ENCODE data around the gene RNF214. TPM values are rescaled to one million over a fixed set of nuclear protein-coding genes. Genes with fewer than 3 reads are reported as not detected.
A peak's percentile ranks its signal among the peaks of the same experiment; 100 is the strongest.

Gene RNF214
- total and polyA plus RNA-seq, 10 of the 15 experiments (the other 5 are each of a cell fraction or from before 2014, with no cell fraction given) = 4.8 to 16.8 (median 10.5) TPM

DNA sequence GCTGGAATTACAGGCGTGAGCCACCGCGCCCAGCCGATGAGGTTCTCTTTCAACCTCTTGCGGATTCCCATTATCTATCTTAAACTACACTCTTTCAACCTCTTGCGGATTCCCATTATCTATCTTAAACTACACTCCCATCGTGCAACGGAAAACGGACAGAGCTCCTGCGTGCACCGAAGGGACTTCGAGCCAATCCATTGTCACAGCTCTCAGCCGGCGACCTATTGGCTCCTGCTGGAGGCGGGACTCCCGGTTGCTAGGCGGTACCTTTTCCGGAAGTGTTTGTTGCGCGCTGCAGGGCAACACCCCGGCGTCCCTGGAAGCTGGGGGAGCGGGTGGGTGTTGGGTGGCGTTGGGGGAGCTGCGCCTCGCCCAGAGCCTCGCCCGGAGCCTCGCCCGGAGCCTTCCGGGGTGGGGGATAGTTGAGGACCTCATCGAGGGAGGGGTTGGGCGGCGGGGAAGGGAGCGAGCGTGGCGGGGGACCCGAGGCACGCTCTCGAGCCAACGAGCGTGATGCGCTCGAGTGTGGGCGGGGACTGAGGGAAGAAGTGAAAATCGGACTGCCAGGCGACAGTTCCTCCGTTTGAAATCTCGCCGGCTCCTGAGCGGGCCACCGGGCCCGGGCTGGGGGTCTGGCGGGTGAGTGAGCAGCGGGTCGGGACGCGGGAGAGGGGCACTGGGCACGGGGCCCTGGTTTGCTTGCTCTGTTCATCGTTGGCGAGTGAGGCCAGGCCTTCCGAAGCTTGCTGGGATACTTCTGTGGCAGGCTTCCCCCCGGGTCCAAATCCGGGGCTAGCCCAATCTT lies 95.3 kb downstream of the RNF214 start, which contains the start of gene CEP164 (continued):
- TF ChIP-seq RFX5 (IDR thresholded peaks at IDR 0.05; ENCODE audit: low read depth, low read length) (peak; percentile 94), NFYA (IDR thresholded peaks at IDR 0.05; ENCODE audit: borderline replicate concordance, low read depth, low read length) (peak; percentile 12; the same call in 1 of the 2 replicates), BCL11A (IDR thresholded peaks at IDR 0.05; ENCODE audit: low read depth, low read length) (no peak), POLR2AphosphoS5 (IDR thresholded peaks at IDR 0.05; ENCODE audit: low read length) (peak; percentile 90), ZNF217 (IDR thresholded peaks at IDR 0.05) (no peak), POU2F2 (IDR thresholded peaks at IDR 0.05; ENCODE audit: borderline replicate concordance, low read depth, low read length) (peak; percentile 18; the same call in 1 of the 3 replicates), SPI1 (IDR thresholded peaks at IDR 0.05; ENCODE audit: borderline replicate concordance, insufficient read depth, low read depth, low read length) (peak; percentile 75), BMI1 (IDR thresholded peaks at IDR 0.05; ENCODE audit: borderline replicate concordance) (peak; percentile 87), RB1 (IDR thresholded peaks at IDR 0.05; ENCODE audit: borderline replicate concordance) (0 out of 2 replicates have a peak, but pooled peaks have one; percentile 20), KDM1A (IDR thresholded peaks at IDR 0.05; ENCODE audit: borderline replicate concordance) (no peak), MXI1 (IDR thresholded peaks at IDR 0.05; ENCODE audit: low read depth, low read length) (peak; percentile 51; the same call in 1 of the 2 replicates), FOS (IDR thresholded peaks at IDR 0.05; ENCODE audit: borderline replicate concordance, extremely low read depth, insufficient read length) (peak; percentile 88), SP1 (IDR thresholded peaks at IDR 0.05; ENCODE audit: low read depth, low read length) (peak; percentile 95), GABPA (IDR thresholded peaks at IDR 0.05; ENCODE audit: low read depth) (peak; percentile 87), PAX5 (IDR thresholded peaks at IDR 0.05; ENCODE audit: borderline replicate concordance, low read depth, low read length) (no peak), MTA3 (IDR thresholded peaks at IDR 0.05; ENCODE audit: borderline replicate concordance, low read length) (no peak), ZNF207 (IDR thresholded peaks at IDR 0.05; ENCODE audit: borderline replicate concordance) (peak; percentile 71; the same call in 1 of the 2 replicates)
- TF ChIP-seq, protein P1, sequence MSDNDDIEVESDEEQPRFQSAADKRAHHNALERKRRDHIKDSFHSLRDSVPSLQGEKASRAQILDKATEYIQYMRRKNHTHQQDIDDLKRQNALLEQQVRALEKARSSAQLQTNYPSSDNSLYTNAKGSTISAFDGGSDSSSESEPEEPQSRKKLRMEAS (IDR thresholded peaks at IDR 0.05; ENCODE audit: low read depth, low read length) = peak; percentile 58; the same call in 1 of the 2 replicates
- TF ChIP-seq, protein P2, sequence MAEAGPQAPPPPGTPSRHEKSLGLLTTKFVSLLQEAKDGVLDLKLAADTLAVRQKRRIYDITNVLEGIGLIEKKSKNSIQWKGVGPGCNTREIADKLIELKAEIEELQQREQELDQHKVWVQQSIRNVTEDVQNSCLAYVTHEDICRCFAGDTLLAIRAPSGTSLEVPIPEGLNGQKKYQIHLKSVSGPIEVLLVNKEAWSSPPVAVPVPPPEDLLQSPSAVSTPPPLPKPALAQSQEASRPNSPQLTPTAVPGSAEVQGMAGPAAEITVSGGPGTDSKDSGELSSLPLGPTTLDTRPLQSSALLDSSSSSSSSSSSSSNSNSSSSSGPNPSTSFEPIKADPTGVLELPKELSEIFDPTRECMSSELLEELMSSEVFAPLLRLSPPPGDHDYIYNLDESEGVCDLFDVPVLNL (IDR thresholded peaks at IDR 0.05; ENCODE audit: low read depth, low read length) = no peak
- TF ChIP-seq, protein P3, sequence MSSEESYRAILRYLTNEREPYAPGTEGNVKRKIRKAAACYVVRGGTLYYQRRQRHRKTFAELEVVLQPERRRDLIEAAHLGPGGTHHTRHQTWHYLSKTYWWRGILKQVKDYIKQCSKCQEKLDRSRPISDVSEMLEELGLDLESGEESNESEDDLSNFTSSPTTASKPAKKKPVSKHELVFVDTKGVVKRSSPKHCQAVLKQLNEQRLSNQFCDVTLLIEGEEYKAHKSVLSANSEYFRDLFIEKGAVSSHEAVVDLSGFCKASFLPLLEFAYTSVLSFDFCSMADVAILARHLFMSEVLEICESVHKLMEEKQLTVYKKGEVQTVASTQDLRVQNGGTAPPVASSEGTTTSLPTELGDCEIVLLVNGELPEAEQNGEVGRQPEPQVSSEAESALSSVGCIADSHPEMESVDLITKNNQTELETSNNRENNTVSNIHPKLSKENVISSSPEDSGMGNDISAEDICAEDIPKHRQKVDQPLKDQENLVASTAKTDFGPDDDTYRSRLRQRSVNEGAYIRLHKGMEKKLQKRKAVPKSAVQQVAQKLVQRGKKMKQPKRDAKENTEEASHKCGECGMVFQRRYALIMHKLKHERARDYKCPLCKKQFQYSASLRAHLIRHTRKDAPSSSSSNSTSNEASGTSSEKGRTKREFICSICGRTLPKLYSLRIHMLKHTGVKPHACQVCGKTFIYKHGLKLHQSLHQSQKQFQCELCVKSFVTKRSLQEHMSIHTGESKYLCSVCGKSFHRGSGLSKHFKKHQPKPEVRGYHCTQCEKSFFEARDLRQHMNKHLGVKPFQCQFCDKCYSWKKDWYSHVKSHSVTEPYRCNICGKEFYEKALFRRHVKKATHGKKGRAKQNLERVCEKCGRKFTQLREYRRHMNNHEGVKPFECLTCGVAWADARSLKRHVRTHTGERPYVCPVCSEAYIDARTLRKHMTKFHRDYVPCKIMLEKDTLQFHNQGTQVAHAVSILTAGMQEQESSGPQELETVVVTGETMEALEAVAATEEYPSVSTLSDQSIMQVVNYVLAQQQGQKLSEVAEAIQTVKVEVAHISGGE (CRISPR knock-in tag; IDR thresholded peaks at IDR 0.05) = no peak
- TF ChIP-seq, protein P4, sequence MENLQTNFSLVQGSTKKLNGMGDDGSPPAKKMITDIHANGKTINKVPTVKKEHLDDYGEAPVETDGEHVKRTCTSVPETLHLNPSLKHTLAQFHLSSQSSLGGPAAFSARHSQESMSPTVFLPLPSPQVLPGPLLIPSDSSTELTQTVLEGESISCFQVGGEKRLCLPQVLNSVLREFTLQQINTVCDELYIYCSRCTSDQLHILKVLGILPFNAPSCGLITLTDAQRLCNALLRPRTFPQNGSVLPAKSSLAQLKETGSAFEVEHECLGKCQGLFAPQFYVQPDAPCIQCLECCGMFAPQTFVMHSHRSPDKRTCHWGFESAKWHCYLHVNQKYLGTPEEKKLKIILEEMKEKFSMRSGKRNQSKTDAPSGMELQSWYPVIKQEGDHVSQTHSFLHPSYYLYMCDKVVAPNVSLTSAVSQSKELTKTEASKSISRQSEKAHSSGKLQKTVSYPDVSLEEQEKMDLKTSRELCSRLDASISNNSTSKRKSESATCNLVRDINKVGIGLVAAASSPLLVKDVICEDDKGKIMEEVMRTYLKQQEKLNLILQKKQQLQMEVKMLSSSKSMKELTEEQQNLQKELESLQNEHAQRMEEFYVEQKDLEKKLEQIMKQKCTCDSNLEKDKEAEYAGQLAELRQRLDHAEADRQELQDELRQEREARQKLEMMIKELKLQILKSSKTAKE (IDR thresholded peaks at IDR 0.05; ENCODE audit: low read depth, poor library complexity, severe bottlenecking) = no peak
